ENCODE data around the gene CORO7.

GRCh38 chr16:4388271-4389021 is 27.9 kb downstream of the CORO7 start:
- TF ChIP-seq POLR2A (IDR thresholded peaks at IDR 0.05) (no peak), CTCF (IDR thresholded peaks at IDR 0.05 in 4 of 5, conservative IDR thresholded peaks at IDR 0.05 in 1 of 5) (no peak)
